Medulla oblongata (tissue), 1 donor: ENCODE measurements around the gene SARDH.

Experiments used
- DNase-seq: peaks from one replicate; pipeline ENCODE4 v3.0.0-alpha.2; 2015; ENCODE audit errors: extremely low spot score

Gene SARDH

GRCh38 chr9:133733796-133734533 is 4.2 kb downstream of the SARDH start:
- no peak for DNase-seq

- no peak for DNase-seq
Observed at GRCh38 chr9:133733421-133733795, 4.7 kb downstream of the SARDH start.

DNA sequence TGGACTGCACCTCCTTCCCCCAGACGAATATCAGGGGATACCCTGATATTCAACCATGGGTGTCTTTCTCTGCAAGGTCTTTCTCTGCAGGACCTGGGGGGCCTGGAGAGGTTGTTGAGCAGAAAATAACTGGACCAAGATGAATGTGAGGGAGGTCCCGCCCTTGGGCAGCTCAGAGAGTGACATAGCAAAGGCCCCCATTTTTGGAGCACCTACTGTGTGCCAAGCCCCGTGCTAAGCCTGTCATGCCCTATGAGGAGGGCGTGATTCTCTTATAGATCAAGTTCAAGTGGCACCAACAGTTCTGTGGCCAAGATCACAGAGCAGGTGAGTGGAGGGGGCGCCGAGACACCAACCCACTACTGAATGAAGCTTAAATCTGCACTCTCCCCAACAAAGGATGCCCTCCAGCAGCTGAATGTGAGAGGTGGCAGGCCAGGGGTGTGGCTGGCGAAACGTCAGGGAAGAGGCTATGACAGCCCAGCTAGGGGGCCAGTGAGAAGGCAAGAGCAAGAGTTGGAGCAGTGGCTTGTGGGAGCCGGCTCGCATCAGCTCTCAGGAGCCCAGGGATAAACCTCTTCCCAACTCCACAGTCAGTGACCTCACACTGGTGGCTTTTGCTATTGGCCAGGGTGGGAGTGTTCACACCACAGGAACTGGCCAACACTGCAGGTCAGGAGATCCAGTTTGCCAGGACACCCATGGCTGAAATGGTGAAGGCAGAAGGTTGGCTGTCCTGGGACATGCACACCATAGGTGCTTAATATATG is 5.3 kb downstream of the SARDH start:
- DNase-seq: no peak

GRCh38 chr9:133731876-133732638 is 6.1 kb downstream of the SARDH start:
- no peak for DNase-seq

DNA sequence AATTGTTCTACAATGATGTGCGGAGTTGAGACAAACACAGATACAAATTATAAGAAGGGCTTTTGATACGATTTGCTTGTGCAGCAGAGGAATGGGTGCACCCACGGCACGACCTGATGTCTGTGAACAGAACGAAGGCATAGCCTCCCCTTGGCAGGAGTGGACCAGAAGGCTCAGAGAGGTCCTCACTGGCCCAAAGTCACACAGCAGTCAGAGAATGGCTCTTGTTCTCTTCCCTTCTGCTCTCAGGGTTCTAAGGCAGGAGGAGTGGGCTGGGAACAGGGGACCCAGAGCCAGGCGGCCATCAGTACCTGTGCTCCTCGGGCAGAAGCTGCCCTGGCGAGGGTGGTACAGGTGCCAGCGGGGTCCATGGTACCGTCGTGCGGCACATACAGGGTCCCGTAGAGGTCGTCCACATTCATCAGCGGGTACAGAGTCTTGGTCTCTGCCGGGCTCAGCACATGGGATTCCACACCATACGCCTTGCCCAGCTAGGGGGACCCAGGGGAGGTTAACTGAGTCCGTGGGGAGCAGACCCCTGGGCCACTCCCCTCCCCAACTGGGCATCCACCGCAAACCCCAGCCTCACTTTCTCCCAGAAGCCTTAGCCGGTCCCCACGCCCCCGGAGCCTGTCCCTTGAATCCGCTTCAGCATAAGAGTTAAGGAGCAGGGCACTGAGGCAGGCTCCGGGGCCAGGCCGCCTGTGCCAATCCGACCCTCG is 7.0 kb downstream of the SARDH start:
- no peak for DNase-seq

DNA sequence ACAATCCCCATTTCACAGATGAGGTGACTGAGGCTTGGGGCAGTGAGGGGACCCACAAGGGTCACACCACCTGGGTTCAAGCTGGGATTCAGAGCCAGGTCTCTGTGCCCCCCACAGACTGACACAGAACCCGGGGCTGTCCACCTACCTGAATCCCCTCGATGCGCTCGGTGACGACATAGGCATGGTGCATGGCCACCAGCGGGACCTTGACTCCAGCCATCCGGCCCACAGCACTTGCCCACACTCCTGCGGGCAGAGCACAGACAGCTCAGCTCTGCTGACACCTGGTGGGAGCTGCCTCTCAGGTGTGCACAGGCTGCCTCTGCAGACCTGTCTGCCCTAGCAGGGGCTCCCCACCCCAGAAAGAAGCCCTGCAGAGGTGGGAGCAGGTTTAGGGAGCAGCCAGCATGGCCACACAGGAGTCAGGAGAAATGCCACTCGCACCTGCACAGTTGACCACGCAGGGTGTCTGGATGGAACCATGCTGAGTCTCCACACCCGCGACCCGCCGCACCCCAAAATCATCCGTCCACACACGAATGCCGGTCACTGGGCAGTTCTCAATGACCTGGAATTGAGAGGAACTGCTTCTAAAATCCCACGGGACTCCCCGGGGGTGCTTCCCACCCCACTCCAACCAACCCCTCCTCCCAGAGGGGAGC is 8.4 kb downstream of the SARDH start:
- DNase-seq: no peak

DNA sequence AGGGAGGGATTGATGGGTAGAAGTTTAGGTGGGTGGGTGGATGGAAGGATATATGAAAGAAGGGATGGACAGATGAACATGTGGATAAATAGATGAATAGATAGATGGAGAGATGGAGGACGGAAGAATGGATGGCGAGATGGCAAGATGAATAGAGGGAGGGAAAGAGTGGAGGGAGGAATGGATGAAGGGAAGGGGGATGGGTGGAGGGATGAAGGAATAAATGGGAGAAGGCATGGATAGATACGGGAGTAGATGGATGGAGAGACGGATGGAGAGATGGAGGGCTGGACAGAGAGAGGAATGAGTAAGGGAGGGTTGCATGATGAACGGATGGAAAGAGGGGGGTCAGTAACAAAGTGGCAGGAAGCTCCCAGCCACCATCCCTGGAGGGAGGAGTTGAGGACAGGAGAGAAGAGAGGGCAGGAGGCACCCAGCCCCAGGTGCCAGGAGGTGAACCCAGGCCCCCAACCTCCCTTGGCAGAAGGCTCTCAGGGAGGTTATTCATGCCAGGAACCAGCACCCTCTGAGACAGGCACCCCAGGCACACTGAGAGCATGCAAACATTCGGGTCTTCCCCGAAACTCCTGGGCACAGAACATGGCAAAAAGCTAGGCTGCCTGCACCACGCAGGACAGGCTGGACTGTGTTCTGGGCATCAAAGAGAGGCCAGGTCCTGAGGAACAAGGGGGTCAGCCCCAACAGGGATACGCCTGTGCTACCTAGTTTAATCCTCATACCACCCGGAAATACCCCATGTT is 9.1 kb downstream of the SARDH start:
- DNase-seq: no peak

DNA sequence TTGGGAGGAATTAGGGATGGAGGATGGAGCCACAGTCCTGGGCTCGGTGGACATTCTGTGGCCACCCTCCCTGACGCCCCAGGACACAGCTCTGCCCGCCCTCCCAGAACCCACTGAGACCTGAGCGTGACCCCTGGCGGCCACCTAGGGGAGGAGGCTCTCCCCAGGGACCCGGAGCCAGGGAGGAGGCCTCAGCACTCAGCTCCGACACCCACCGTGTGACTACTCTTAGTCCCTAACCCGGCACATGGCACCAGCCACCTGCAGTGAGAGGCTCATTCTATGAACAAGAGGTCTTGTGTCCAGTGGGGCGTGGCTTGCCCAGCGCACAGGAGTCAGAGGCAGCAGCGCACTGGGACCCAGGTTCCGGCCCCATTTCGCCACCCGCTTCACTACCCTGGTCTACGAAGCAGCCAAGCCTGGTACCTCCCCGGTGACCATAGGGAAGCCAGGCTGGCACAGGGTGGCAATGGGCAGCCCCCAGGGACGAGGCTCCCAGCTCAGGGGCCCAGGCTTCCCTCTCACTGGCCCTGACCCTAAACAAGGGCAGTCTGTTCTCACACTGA is 10.2 kb downstream of the SARDH start:
- DNase-seq: no peak

DNA sequence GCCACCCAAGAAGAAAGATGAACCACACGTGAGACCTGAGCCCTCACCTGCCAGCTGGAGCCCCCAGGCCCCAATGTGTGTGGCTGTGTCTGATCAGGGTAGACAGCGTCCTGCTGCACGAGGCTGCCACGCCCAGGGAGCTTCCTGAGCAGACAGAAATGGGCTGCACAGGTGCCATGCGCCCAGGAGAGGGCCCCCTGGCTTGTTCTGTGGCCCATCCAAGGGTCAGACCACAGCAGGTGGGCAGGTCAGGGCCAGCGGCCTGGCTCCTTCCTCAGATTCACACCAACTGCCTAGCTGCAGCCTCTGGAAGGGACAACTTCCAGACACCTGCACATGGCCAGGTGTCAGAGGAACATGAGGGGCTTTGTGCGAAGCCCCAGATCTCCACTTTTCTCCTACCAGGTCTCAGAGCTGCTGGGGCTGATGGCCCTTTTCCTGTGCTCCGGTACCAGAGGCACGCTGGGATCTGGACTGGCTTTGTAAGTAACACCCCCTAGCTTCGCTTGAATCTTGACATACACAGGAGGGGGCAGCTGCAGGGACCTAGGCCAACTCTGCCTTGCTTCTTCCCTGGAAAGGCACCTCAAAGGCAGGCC is 10.8 kb downstream of the SARDH start:
- no peak for DNase-seq

DNA sequence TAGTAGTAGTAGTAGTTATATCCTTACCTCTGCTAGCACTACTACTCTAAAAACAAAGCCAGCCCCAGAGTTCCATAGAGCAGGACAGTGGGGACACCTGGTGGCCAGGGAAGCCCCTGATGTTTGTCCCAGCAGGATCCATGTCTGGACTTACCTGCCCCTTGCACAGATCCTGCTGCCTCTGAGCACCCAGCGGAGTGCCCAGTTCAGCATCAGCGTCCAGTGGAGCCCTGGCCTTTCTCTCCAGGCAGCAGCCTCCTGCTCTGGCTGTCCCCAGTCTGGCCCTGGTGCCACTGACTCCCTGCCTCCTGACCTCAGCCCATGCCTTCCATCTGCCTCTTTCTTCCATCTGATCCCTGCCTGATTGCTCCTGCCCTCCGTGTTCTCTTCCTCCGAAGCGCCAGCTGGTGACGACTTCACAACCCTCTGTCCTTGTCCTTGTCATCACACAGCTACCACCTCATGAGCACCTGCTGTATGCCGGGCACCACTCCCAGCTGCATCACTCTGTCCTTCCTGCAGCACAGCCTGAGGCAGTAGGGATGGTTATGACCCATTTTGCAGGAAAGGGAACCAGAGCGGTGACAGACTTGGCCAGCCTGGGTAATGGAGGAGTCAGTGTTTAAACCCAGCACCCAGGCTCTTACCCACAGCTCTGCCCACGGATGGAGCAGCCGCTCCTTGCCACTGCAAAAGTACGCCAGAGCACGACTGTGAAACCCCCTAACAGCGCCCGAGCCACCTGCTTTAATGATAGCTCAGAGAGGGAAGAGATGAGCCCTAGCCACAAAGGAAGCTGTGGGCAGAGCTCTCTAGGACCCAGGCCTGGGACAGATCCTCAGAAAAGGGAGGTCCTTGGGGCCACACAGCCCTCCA is 11.5 kb downstream of the SARDH start:
- peak; percentile 56 for DNase-seq

- no peak for DNase-seq
Observed at GRCh38 chr9:133725886-133726285, 12.3 kb downstream of the SARDH start.

GRCh38 chr9:133718563-133719315 is 19.4 kb downstream of the SARDH start:
- no peak for DNase-seq

DNA sequence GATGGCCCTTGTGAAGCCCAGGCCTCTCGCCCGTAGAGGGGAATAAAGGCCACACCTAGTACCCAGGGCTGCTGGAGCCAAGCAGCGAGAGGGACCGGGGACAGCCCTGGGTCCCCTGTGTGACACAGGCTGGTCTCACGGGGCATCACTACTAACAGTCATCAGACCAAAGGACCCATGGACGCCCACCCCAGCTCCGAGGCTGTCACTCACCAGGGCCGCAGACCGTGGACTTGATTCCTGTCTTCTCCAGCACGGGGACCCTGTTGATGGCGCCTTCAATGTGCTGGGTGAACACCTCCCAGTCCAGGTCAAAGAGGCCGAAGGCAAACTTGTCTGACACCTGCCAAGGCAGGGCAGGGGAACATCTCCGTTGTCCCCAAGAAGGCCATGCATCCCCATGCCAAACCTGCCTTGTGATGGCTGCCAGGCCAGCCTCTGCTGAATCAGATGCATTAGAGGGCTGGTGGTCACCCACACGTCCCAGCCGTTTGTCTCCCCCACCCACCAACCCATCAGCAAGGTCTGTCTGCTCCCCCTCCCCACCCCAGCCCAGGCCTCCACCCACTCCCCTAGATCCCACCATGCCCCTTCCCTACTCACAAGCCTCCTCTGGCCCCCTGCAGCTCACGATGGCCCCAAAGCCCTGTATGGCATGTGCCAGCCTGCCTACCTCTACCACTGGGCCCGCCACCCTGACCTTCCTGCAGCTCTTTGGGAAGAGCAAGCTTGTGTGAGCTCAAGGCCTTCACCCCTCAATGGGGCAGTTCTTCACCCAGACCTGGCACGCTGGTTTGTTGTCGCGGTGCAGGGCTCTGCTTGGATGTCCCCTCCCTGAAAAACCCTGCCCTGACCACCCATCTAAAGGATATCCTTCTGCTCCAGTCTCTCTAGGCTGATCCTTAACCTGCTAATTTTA is 20.8 kb downstream of the SARDH start:
- DNase-seq: no peak

DNA sequence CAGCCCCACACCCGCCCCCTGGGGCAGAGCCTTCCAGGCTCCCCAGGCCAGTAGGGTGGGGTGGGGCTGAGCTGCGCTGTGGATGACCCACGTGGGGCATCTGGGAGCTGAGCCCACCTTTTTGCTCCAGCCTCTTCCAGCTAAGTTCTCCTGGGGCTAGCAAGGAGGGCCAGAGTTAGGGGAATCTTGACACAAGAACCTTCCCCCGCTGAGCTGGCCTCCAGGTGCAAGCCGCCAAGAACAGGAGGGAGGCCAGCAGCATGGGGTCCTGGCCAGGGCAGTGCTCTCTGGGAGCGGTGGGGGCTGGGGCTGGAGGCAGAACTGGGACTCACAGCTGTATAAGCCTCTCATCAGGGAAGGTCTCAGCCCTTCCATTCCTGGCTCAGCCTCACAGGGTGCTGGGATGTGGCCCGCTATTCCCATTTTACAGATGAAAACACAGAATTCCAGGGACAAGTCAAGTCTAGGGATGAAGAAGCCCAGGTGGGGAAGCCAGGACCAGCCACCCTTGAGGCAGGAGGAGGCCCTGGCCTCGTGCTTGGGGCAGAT is 21.5 kb downstream of the SARDH start:
- peak; percentile 54 for DNase-seq

DNA sequence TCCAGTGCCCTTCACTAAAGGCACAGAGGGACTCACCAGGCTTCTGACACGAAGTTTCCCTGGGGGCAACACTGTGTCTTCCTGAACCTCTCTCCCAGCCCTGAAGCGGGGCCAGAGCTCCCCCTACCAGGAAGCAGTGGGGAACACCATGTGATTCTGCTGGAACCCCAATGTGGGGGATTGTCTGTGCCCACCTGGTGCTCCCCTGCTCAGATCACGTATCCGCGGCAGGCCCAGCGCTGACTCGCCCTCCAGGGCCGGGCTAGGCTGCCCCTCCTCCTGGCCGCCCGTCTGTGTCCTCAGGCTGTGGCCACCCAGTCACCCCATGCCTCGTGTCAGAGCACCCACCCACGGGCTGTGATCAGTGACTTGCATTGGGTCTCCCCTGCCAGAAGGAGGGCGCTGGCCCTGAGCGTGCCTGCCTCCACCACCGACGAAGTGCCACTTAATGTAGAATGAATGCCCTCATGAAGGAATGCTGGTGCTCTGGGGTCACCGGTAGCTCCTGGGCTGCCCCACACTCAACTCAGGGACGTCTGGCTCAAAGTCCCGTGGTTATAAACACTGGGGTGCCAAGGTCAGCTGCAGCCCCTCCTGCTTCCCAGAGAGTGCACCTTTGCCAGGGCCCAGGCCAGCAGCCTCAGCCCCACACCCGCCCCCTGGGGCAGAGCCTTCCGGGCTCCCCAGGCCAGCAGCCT is 22.1 kb downstream of the SARDH start:
- peak; percentile 28 for DNase-seq

GRCh38 chr9:133715295-133715865 is 22.8 kb downstream of the SARDH start:
- DNase-seq: no peak
